PC-9 (cell line): ENCODE results near the gene ZNF668. TPM values are rescaled to one million over a fixed set of nuclear protein-coding genes. Genes with fewer than 3 reads are reported as not detected.

Experiments used
- BruUV-seq: library from RNA; stranded (reverse); fragments of 400-500 nt; replicated peaks from 2 replicates; lab custom pipeline; 2021; lab: Mats Ljungman, UMichigan
- CTCF ChIA-PET: fragments of 300-600 bp; sonication (Branson Sonifier 250); formaldehyde crosslinking; loops from one replicate; lab custom pipeline; 2022; ENCODE audit warnings: antibody characterized with exemption; lab: Charles Lee
- POLR2A ChIA-PET: fragments of 300-600 bp; sonication (Branson Sonifier 250); formaldehyde crosslinking; loops from one replicate; lab custom pipeline; 2022; ENCODE audit warnings: antibody characterized with exemption; ENCODE audit not compliant: unreplicated experiment; lab: Charles Lee
- DNase-seq, 2 experiments: peaks; one replicate each; pipeline versions ENCODE4 v3.0.0 to v3.0.0-alpha.2; 2015 to 2022; ENCODE audit warnings: mixed read lengths in 1 of 2
- H2AFZ ChIP-seq: fragments of 200-600 bp; sonication (generic); 2 replicates; pipeline ENCODE4 v1.8.1; 2017; ENCODE audit warnings: antibody characterized with exemption
- H3F3A ChIP-seq: fragments of 200-600 bp; sonication (generic); 2 replicates; pipeline ENCODE4 v1.8.1; 2017; ENCODE audit warnings: antibody characterized with exemption, mild to moderate bottlenecking, low read depth; ENCODE audit not compliant: insufficient read depth
- H3K27ac ChIP-seq: fragments of 200-600 bp; sonication (generic); 2 replicates; pipeline ENCODE4 v1.6.1; 2016; ENCODE audit warnings: mixed run types
- H3K27me3 ChIP-seq: fragments of 200-600 bp; sonication (generic); 2 replicates; pipeline ENCODE4 v1.6.1; 2016; ENCODE audit warnings: low read depth, mixed run types; ENCODE audit not compliant: insufficient read depth
- H3K36me3 ChIP-seq: fragments of 200-600 bp; sonication (generic); 2 replicates; pipeline ENCODE4 v1.6.1; 2016; ENCODE audit warnings: low read depth, mixed run types
- H3K4me1 ChIP-seq: fragments of 200-600 bp; sonication (generic); replicated peaks from 2 replicates; pipeline ENCODE4 v1.6.1; 2016; ENCODE audit warnings: mixed run types; ENCODE audit not compliant: insufficient read depth
- H3K4me2 ChIP-seq: fragments of 200-600 bp; sonication (generic); 2 replicates; pipeline ENCODE4 v1.6.1; 2017; ENCODE audit warnings: mixed run types
- H3K4me3 ChIP-seq: fragments of 200-600 bp; sonication (generic); 2 replicates; pipeline ENCODE4 v1.6.1; 2016; ENCODE audit warnings: mixed run types
- H3K79me2 ChIP-seq: fragments of 200-600 bp; sonication (generic); 2 replicates; pipeline ENCODE4 v1.6.1; 2017; ENCODE audit warnings: low read depth, mixed run types
- H3K9me2 ChIP-seq: fragments of 200-600 bp; sonication (generic); 2 replicates; pipeline ENCODE4 v1.8.1; 2017; ENCODE audit warnings: mild to moderate bottlenecking; ENCODE audit not compliant: insufficient read depth
- H3K9me3 ChIP-seq: fragments of 200-600 bp; sonication (generic); 2 replicates; pipeline ENCODE4 v1.8.1; 2016; ENCODE audit warnings: low read depth; ENCODE audit not compliant: insufficient read depth
- H4K20me1 ChIP-seq: fragments of 200-600 bp; sonication (generic); 2 replicates; pipeline ENCODE4 v1.8.1; 2017; ENCODE audit not compliant: insufficient read depth
- EZH2 ChIP-seq: fragments of 200-600 bp; sonication (generic); IDR thresholded peaks from 2 replicates; pipeline ENCODE4 v1.8.0; 2017; ENCODE audit warnings: antibody characterized with exemption, low read depth
- intact Hi-C: fragments of 100-400 bp; cut with micrococcal nuclease; formaldehyde crosslinking; loops from one replicate; pipeline ENCODE4 v1.10.0; 2022; ENCODE audit not compliant: unreplicated experiment
- total RNA-seq: library from RNA; stranded (reverse); gene quantifications from 2 replicates; pipeline ENCODE4 v1.2.3, GENCODE V29; 2021
- TF ChIP-seq, protein P1 (sequence below): fragments of 200-600 bp; sonication (generic); conservative IDR thresholded peaks from 2 replicates; pipeline ENCODE4 v1.6.1; 2017; ENCODE audit warnings: mixed run types, antibody characterized with exemption, mild to moderate bottlenecking, moderate library complexity

ZNF668 gene
- total RNA-seq, 1 experiment from 2014 or later = 13.2 TPM

DNA sequence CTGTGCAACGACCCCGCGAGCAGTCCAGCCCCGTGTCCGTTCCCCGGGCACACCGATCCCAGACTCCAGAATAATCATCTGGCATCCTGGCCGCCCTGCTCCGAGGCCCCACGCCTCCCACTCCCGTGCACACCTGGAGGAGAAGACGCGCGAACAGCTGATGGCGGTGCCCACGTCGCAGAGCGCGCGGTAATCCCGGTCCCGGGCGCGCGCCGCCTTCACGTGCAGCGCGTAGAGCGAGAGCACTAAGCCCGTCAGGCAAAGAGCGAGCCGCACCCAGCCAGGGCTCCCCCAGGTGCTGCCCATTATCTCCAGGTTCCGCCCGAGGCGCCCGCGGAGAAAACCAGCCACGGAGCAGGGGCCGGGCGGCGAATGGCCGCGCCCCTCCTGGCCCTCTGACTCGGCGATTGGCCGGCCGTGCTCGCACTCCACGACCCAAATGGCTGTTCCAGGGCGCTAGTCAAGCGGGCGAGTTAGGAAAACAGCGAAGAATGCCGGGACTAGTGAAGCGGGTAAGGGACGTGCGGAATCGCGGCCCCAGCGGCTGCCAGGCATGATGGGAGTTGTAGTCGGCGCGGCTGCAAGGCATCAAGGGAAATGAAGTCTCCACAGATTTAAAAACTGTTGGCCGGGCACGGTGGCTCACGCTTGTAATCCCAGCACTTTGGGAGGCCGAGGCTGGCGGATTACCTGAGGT lies 20.5 kb upstream of the ZNF668 start, which contains the start of gene VKORC1:
VKORC1 (minus strand) TSS at position 374 of the 697 bp plus-strand sequence; CDS start at position 306, 68 bp downstream.
- TF ChIP-seq, protein P1, sequence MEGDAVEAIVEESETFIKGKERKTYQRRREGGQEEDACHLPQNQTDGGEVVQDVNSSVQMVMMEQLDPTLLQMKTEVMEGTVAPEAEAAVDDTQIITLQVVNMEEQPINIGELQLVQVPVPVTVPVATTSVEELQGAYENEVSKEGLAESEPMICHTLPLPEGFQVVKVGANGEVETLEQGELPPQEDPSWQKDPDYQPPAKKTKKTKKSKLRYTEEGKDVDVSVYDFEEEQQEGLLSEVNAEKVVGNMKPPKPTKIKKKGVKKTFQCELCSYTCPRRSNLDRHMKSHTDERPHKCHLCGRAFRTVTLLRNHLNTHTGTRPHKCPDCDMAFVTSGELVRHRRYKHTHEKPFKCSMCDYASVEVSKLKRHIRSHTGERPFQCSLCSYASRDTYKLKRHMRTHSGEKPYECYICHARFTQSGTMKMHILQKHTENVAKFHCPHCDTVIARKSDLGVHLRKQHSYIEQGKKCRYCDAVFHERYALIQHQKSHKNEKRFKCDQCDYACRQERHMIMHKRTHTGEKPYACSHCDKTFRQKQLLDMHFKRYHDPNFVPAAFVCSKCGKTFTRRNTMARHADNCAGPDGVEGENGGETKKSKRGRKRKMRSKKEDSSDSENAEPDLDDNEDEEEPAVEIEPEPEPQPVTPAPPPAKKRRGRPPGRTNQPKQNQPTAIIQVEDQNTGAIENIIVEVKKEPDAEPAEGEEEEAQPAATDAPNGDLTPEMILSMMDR = no peak
- no peak for TF ChIP-seq EZH2
- H2AFZ ChIP-seq = peak within 1 kb of the TSS; percentile 97
- H3F3A ChIP-seq = peaks cover 24% of the 10 kb centered on the region
- H3K27ac ChIP-seq = peak within 1 kb of the TSS; percentile 35
- H3K4me3 ChIP-seq = peak within 1 kb of the TSS; percentile 71
- H3K9me3 ChIP-seq = no peaks in the 10 kb centered on the region
- BruUV-seq = no TSS peak
- peak within 1 kb of the TSS; percentile 90 for H3K4me2 ChIP-seq
- ChIA-PET CTCF (interaction anchor here (0.7 to 1.5 kb wide), 2 partner anchors 63 to 109 kb away, joined by 4 to 5 read pairs; partner anchors contain the start of gene HSD3B7), POLR2A (interaction anchor here (0.8 kb wide), 1 partner anchor 23 kb away, joined by 5 read pairs; the partner anchor contains the start of gene KAT8)
- H3K9me2 ChIP-seq = no peaks in the 10 kb centered on the region
- H3K4me1 ChIP-seq = 0 out of 2 replicates have a peak, but pooled peaks cover 3% of the 10 kb centered on the region
- H3K27me3 ChIP-seq = no peaks in the 10 kb centered on the region
- H3K79me2 ChIP-seq = peaks cover 4% of the 10 kb centered on the region; the same call in 1 of the 2 replicates
- H3K36me3 ChIP-seq = no peaks in the 10 kb centered on the region
- intact Hi-C loops = loop anchor here (1.0 to 10.0 kb wide), 5 partner anchors 23 to 290 kb away; partner anchors contain the start of genes HSD3B7, KAT8 and STX4
- peak; percentile 97 to 99 for DNase-seq
- H4K20me1 ChIP-seq = no peaks in the 10 kb centered on the region

DNA sequence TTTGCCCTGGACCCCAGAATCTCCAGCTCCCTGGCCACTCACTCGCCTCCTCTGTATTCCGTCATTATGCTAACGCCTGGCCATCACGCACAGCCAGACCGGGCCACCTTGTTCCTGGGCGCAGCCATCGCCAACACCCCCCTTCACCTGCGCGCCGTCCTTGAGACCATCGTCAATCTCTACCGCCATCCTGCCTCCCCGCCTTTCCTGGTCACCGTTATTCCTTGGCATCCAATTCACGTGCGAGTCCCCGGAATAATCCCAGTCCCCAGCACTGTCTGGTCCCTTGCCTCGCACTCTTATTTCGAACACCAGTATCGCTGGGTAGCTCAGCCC lies 20.0 kb upstream of the ZNF668 start:
- peak in 1 of 2 experiments; percentile 26 for DNase-seq
- ChIA-PET CTCF (interaction anchor here (1.5 kb wide), 1 partner anchor 109 kb away, joined by 5 read pairs; the partner anchor contains the start of gene HSD3B7), POLR2A (interaction anchor here (0.8 kb wide), 1 partner anchor 24 kb away, joined by 5 read pairs; the partner anchor contains the start of gene KAT8)
- Histone ChIP-seq H3K9me2 (no peaks in the 10 kb centered on the region), H3K4me1 (0 out of 2 replicates have a peak, but pooled peaks cover 3% of the 10 kb centered on the region), H3K27me3 (no peaks in the 10 kb centered on the region), H4K20me1 (no peaks in the 10 kb centered on the region), H3K9me3 (no peaks in the 10 kb centered on the region), H3K36me3 (no peaks in the 10 kb centered on the region), H3K4me2 (peak overlapping the region; percentile 90), H3K79me2 (peaks cover 4% of the 10 kb centered on the region; the same call in 1 of the 2 replicates), H2AFZ (peak overlapping the region; percentile 97), H3F3A (peaks cover 24% of the 10 kb centered on the region), H3K4me3 (peak overlapping the region; percentile 71), H3K27ac (peak overlapping the region; percentile 35)
- no TSS peak for BruUV-seq
- intact Hi-C loops = loop anchor here (1.0 to 10.0 kb wide), 5 partner anchors 23 to 291 kb away; partner anchors contain the start of genes HSD3B7, KAT8 and STX4
- no peak for TF ChIP-seq EZH2
- TF ChIP-seq, protein P1 = no peak

DNA sequence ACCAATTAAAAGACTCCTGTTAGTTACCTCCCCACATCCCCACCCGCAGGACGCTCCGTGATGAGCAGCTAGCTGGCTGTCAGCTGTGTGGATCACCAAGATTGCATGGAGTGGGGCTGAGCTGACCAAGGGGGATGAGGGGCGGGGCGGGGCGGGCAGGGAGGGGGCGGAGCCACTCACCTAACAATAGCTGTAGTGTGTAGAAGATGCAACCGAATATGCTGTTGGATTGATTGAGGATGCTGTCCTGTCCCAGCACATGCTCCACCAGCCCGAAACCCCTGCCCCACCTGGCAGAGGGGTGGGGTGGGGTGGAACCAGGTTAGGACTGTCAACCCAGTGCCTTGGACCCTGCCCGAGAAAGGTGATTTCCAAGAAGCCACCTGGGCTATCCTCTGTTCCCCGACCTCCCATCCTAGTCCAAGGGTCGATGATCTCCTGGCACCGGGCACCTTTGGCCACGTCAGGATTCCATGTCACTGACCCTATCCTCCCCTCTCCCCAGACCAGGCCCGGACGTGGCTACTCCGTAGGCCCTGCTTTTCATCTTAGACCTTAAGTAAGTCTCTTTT lies 19.2 kb upstream of the ZNF668 start:
- Histone ChIP-seq H3K9me2 (no peaks in the 10 kb centered on the region), H4K20me1 (no peaks in the 10 kb centered on the region), H2AFZ (no peak overlapping the region), H3K79me2 (peaks cover 4% of the 10 kb centered on the region; the same call in 1 of the 2 replicates), H3K4me2 (peak overlapping the region; percentile 90), H3K36me3 (no peaks in the 10 kb centered on the region), H3K27ac (no peak overlapping the region), H3F3A (peaks cover 20% of the 10 kb centered on the region), H3K4me1 (0 out of 2 replicates have a peak, but pooled peaks cover 3% of the 10 kb centered on the region), H3K27me3 (no peaks in the 10 kb centered on the region), H3K9me3 (no peaks in the 10 kb centered on the region), H3K4me3 (peak overlapping the region; percentile 71; the same call in 1 of the 2 replicates)
- intact Hi-C loops = loop anchor here (10.0 kb wide), 1 partner anchor 292 kb away; no protein-coding TSS in a partner anchor
- ChIA-PET POLR2A (no interaction called here), CTCF (interaction anchor here (1.1 to 1.5 kb wide), 2 partner anchors 108 kb away, joined by 3 to 5 read pairs; partner anchors contain the start of gene HSD3B7)
- TF ChIP-seq, protein P1 = no peak
- peak in 1 of 2 experiments; percentile 28 for DNase-seq
- no TSS peak for BruUV-seq
